Epithelial cell of proximal tubule (primary cell): ENCODE data around the gene EFR3B. TPM values are rescaled to one million over a fixed set of nuclear protein-coding genes. Genes with fewer than 3 reads are reported as not detected.
"Not testable (repeated sequence)": the region's sequence is repeated elsewhere in the genome, so short reads cannot be mapped to it uniquely, and the experiment has no call there.

Experiments used
- DNase-seq: peaks from one replicate; pipeline ENCODE4 v3.0.0-alpha.2; 2011; ENCODE audit warnings: low read depth
- H3K4me3 ChIP-seq: 2 replicates; pipeline ENCODE4 v1.5.1; 2011; ENCODE audit warnings: low read depth, mild to moderate bottlenecking, low read length
- CTCF ChIP-seq: conservative IDR thresholded peaks from 2 replicates; pipeline ENCODE4 v1.5.1; 2012; ENCODE audit warnings: low read depth, mild to moderate bottlenecking, low read length
- total RNA-seq: library from RNA; depleted of rRNA; stranded (reverse); fragments of >200 nt; gene quantifications from 2 replicates; pipeline ENCODE4 v1.2.3, GENCODE V29; 2015

Gene EFR3B
- total RNA-seq, 1 donor from 2014 or later, result 2.6 TPM

- TF ChIP-seq CTCF, result peak; percentile 15
- DNase-seq, result no peak
- H3K4me3 ChIP-seq, result no peak overlapping the region
Observed at GRCh38 chr2:25129901-25130520, 88.1 kb downstream of the EFR3B start.

GRCh38 chr2:25131253-25131566 lies 89.3 kb downstream of the EFR3B start:
- no peak overlapping the region for H3K4me3 ChIP-seq
- no peak for DNase-seq
- no peak for TF ChIP-seq CTCF

GRCh38 chr2:25131567-25132298 lies 89.9 kb downstream of the EFR3B start:
- no peak for TF ChIP-seq CTCF
- DNase-seq, result no peak
- no peak overlapping the region for H3K4me3 ChIP-seq

GRCh38 chr2:25132299-25132635 lies 90.4 kb downstream of the EFR3B start:
- DNase-seq, result no peak
- no peak for TF ChIP-seq CTCF
- H3K4me3 ChIP-seq, result no peak overlapping the region

- TF ChIP-seq CTCF, result no peak
- no peak overlapping the region for H3K4me3 ChIP-seq
- no peak for DNase-seq
Observed at GRCh38 chr2:25132693-25133092, 90.8 kb downstream of the EFR3B start.

GRCh38 chr2:25140535-25140934 lies 98.7 kb downstream of the EFR3B start:
- not testable (repeated sequence) for H3K4me3 ChIP-seq, DNase-seq

- no peak for TF ChIP-seq CTCF
Observed at GRCh38 chr2:25141120-25141519, 99.2 kb downstream of the EFR3B start.

More at GRCh38 chr2:25141120-25141519, 99.2 kb downstream of the EFR3B start:
- H3K4me3 ChIP-seq, result no peak overlapping the region
- no peak for DNase-seq
